ENCODE data around the gene VSX2.

GRCh38 chr14:74242780-74243042 is 3.5 kb downstream of the VSX2 start:
- TF ChIP-seq GATA2 (IDR thresholded peaks at IDR 0.05; ENCODE audit: low read depth, low read length): no peak
- TF ChIP-seq GATA3 (IDR thresholded peaks at IDR 0.05; ENCODE audit: low read depth, low read length): no peak
